Keratinocyte (primary cell): ENCODE data around the gene ITGAD. TPM values are rescaled to one million over a fixed set of nuclear protein-coding genes. Genes with fewer than 3 reads are reported as not detected.

Experiments used
- DNase-seq: peaks from one replicate; pipeline ENCODE4 v3.0.0-alpha.2; 2011; ENCODE audit warnings: low read depth, missing footprints, low spot score
- FAIRE-seq: peaks from 2 replicates; lab custom pipeline; 2011; peaks lifted over from hg19 to GRCh38; lab: Jason Lieb, UNC
- H2AFZ ChIP-seq: 2 replicates; pipeline ENCODE4 v1.6.0; 2012; ENCODE audit warnings: low read length, control low read depth, inconsistent platforms; ENCODE audit not compliant: control insufficient read depth
- H3K27ac ChIP-seq: 2 replicates; pipeline ENCODE4 v1.5.1; 2011; ENCODE audit warnings: low read length; ENCODE audit not compliant: control insufficient read depth, insufficient read depth
- H3K27me3 ChIP-seq: 3 replicates; pipeline ENCODE4 v1.6.0; 2011; ENCODE audit warnings: low read length; ENCODE audit not compliant: control insufficient read depth, insufficient read depth; ENCODE audit errors: extremely low read depth
- H3K36me3 ChIP-seq, 2 experiments: 2 replicates in 1 of 2; 3 replicates in 1 of 2; pipeline ENCODE4 v1.5.1; 2011; ENCODE audit warnings: low read length in 2 of 2, mild to moderate bottlenecking in 1 of 2; ENCODE audit not compliant: control insufficient read depth in 2 of 2, insufficient read depth in 2 of 2; ENCODE audit errors: extremely low read depth in 1 of 2
- H3K4me1 ChIP-seq: 3 replicates; pipeline ENCODE4 v1.5.1; 2011; ENCODE audit warnings: low read length; ENCODE audit not compliant: control insufficient read depth, insufficient read depth; ENCODE audit errors: extremely low read depth
- H3K4me2 ChIP-seq: 3 replicates; pipeline ENCODE4 v1.6.0; 2011; ENCODE audit warnings: low read depth, low read length; ENCODE audit not compliant: control insufficient read depth, insufficient read depth; ENCODE audit errors: extremely low read depth
- H3K4me3 ChIP-seq, 3 experiments: fragments of 200-600 bp in 1 of 3; sonication (generic) in 1 of 3; 2 replicates in 2 of 3; 3 replicates in 1 of 3; pipeline ENCODE4 v1.5.1; 2011 to 2016; ENCODE audit warnings: low read length in 3 of 3, mild to moderate bottlenecking in 3 of 3, control low read depth in 2 of 3, inconsistent platforms in 1 of 3, low read depth in 1 of 3, mixed read lengths in 1 of 3, mixed run types in 1 of 3, moderate library complexity in 1 of 3; ENCODE audit not compliant: control insufficient read depth in 2 of 3, insufficient read depth in 2 of 3; ENCODE audit errors: extremely low read depth in 1 of 3
- H3K79me2 ChIP-seq: 2 replicates; pipeline ENCODE4 v1.6.0; 2012; ENCODE audit warnings: low read length; ENCODE audit not compliant: control insufficient read depth, insufficient read depth
- H3K9ac ChIP-seq: 3 replicates; pipeline ENCODE4 v1.6.0; 2011; ENCODE audit warnings: low read length; ENCODE audit not compliant: control insufficient read depth, insufficient read depth; ENCODE audit errors: extremely low read depth
- H3K9me1 ChIP-seq: 3 replicates; pipeline ENCODE4 v1.6.0; 2011; ENCODE audit warnings: low read length; ENCODE audit not compliant: control insufficient read depth, insufficient read depth; ENCODE audit errors: extremely low read depth
- H3K9me3 ChIP-seq: 2 replicates; pipeline ENCODE4 v1.5.1; 2012; ENCODE audit warnings: low read depth, low read length; ENCODE audit not compliant: control insufficient read depth
- H4K20me1 ChIP-seq: 3 replicates; pipeline ENCODE4 v1.6.0; 2011; ENCODE audit warnings: low read length; ENCODE audit not compliant: control insufficient read depth, insufficient read depth; ENCODE audit errors: extremely low read depth
- CTCF ChIP-seq, 3 experiments: IDR thresholded peaks in 1 of 3; conservative IDR thresholded peaks in 1 of 3; optimal IDR thresholded peaks in 1 of 3; 2 replicates in 2 of 3; 3 replicates in 1 of 3; pipeline versions ENCODE3 to v1.5.1; 2011; ENCODE audit warnings: low read length in 3 of 3, mild to moderate bottlenecking in 3 of 3, moderate library complexity in 2 of 3, control low read depth in 1 of 3, inconsistent platforms in 1 of 3; ENCODE audit not compliant: insufficient read depth in 2 of 3; ENCODE audit errors: extremely low read depth in 1 of 3
- EZH2 ChIP-seq: IDR thresholded peaks from one replicate; pipeline ENCODE4 v1.6.1; 2012; ENCODE audit warnings: inconsistent platforms, mild to moderate bottlenecking, low read length, moderate library complexity
- dilution Hi-C: fragments of 300-500 bp; cut with MboI; formaldehyde crosslinking; loops from one replicate; pipeline ENCODE4 v1.7.0; 2020; ENCODE audit warnings: low sequenced_read_pairs; ENCODE audit not compliant: extremely low pct_ligation_motif_present
- polyA plus RNA-seq, 5 experiments: library from polyadenylated mRNA; depleted of rRNA in 3 of 5; stranded (reverse) in 3 of 5; stranded (forward) in 1 of 5; unstranded in 1 of 5; fragments of >200 nt; gene quantifications; 1 replicate in 1 of 5; 2 replicates in 3 of 5; 3 replicates in 1 of 5; pipeline versions ENCODE4 v1.2.1 to v1.2.3, GENCODE V29; 2011 to 2012; ENCODE audit warnings: missing spikeins in 2 of 5, low read depth in 1 of 5, low replicate concordance in 1 of 5

The ITGAD gene
- polyA plus RNA-seq, 1 donor (not counting 4 experiments of a cell fraction or from before 2014, with no cell fraction given): not detected

- Histone ChIP-seq H3K79me2 (no peaks in the 10 kb centered on the region), H3K27ac (no peak overlapping the region), H3K4me2 (no peak overlapping the region), H3K9me3 (no peaks in the 10 kb centered on the region), H2AFZ (no peak overlapping the region), H3K9me1 (no peaks in the 10 kb centered on the region), H3K27me3 (no peaks in the 10 kb centered on the region), H3K36me3 (no peaks in the 10 kb centered on the region), H3K9ac (no peak overlapping the region), H4K20me1 (no peaks in the 10 kb centered on the region), H3K4me1 (peaks cover 8% of the 10 kb centered on the region), H3K4me3 (no peak overlapping the region)
- TF ChIP-seq EZH2: no peak
- peak; percentile 60 to 94 (median 92) for TF ChIP-seq CTCF (optimal IDR thresholded peaks at IDR 0.05 in 1 of 3, IDR thresholded peaks at IDR 0.05 in 1 of 3, conservative IDR thresholded peaks at IDR 0.05 in 1 of 3; ENCODE audit: extremely low read depth in 1 of 3, insufficient read depth in 2 of 3, low read length in 3 of 3)
- dilution Hi-C loops: no loop called here
- DNase-seq (no peak), FAIRE-seq (no peak)
Observed at GRCh38 chr16:31382485-31383161, 10.5 kb upstream of the ITGAD start.

GRCh38 chr16:31385680-31386079, 7.5 kb upstream of the ITGAD start:
- Histone ChIP-seq H3K79me2 (no peaks in the 10 kb centered on the region), H3K27ac (no peak overlapping the region), H3K4me2 (no peak overlapping the region), H3K9ac (no peak overlapping the region), H3K27me3 (no peaks in the 10 kb centered on the region), H3K9me1 (no peaks in the 10 kb centered on the region), H3K9me3 (no peaks in the 10 kb centered on the region), H4K20me1 (no peaks in the 10 kb centered on the region), H2AFZ (no peak overlapping the region), H3K4me1 (peaks cover 8% of the 10 kb centered on the region), H3K36me3 (no peaks in the 10 kb centered on the region), H3K4me3 (no peak overlapping the region)
- dilution Hi-C loops: no loop called here
- FAIRE-seq: no peak
- TF ChIP-seq EZH2 (no peak), CTCF (optimal IDR thresholded peaks at IDR 0.05 in 1 of 3, IDR thresholded peaks at IDR 0.05 in 1 of 3, conservative IDR thresholded peaks at IDR 0.05 in 1 of 3; ENCODE audit: extremely low read depth in 1 of 3, insufficient read depth in 2 of 3, low read length in 3 of 3) (no peak)
- DNase-seq: no peak
